GM18502 (cell line): ENCODE measurements around the gene TMEM163.
"Not testable (repeated sequence)": the region's sequence is repeated elsewhere in the genome, so short reads cannot be mapped to it uniquely, and the experiment has no call there.

Source experiments
- ATAC-seq: cut with Tn5 transposase; IDR thresholded peaks from one replicate; pipeline ENCODE4 v1.9.1; 2021; ENCODE audit warnings: mild to moderate bottlenecking; ENCODE audit not compliant: unreplicated experiment, poor library complexity

TMEM163 gene

DNA sequence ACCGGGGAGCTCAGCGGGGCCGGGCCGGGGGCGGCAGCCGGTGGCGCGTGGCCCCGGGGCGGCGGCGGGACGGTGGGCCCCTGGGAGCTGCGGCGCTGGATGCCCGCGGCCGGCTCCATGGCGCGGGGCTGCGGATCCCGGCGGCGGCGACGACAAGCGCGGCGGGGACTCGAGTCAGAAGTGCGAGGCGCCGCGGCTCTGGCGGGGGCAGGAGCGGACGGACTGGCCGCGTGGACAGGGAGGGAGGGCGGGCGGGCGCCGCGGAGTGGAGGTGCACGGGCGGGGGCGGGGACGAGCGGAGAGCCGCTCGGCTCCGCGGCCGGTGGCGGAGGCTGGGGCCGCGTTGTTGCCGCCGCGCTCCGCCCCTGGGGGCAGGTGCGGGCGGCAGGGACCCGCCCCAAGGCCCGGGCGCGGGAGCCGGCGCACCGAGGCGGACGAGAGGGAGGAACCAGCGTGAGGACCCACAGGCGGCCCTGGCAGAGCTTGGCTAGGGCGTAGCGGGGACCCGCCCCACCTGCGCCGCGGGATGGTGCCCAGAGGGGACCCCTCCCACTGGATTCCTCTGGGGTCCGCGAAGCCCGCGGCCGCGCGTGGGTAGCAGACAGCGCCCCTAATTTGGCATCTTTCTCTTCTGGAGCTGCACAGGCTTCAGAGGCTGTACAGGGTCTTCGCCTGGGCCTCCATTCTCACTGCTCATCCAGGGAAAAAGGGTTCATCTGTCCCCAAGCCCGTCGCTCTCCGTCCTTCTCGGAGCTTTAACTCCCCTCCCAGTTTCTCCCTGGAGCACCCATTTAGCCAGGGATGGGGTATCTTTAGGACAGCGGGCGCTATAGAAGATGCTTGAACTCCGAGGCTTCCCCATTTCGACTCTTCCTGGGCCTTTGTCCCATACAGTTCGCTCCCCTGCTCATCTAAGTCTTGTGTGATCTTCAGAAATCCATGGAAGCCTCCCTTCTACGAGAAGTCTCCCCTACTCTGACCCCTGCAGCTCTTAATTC, at the start of gene TMEM163:
TSS of gene TMEM163 (minus strand) at position 184 of the 998 bp plus-strand sequence.
- peak; percentile 73 for ATAC-seq

DNA sequence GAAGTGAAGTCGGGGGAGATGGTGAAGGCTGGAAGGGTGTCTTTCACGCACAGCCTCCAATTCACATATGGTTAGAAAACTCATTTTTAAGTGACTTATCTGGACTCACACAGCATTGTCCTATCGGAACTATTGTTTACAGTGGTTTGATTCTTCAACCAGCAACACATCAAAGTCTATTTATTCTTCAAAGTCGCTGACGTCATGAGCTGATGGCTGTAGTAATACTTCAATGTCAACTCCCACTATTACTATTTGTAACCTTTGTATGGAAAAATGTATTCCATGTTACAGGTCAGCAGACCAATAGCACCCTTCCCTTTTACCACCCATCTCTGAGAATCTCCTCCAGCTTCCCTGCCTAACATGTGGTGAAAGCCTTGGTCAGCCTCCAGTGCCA, 47.8 kb upstream of the TMEM163 start:
- ATAC-seq: no peak

DNA sequence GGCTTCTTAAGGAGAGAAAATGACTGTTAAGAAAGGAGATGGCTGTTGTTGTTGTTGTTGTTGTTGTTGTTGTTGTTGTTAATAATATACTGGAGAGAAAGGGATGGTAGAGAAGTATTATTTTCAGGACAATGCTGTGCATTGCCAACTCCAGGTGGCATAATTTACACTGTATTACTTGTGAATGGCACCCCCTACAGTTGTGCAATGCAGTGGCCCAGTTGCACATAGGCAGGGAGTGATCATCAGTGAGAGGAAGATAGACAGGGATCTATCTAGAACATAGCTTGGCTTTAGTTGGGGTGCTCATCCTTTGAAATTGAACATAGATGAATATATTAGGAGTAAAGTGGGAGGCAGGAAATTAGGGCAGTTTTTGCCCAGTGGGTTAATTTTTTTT, 47.2 kb upstream of the TMEM163 start:
- ATAC-seq: no peak

DNA sequence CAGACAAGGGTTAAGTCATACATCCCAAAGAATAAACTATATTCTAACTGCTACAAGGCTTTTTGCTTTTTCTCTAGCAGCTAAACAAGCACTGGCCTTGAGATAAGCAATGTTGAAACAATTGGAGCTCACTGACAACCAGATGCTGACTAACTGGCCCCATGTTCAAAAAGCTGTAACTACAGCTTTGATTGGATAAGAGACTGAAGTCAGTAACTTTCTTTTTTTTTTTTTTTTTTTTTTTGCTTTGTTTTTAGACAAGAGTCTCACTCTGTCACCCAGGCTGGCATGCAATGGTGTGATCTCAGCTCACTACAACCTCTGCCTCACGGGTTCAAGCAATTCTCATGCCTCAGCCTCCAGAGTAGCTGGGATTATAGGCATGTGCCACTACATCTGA, 45.4 kb upstream of the TMEM163 start:
- no peak for ATAC-seq

DNA sequence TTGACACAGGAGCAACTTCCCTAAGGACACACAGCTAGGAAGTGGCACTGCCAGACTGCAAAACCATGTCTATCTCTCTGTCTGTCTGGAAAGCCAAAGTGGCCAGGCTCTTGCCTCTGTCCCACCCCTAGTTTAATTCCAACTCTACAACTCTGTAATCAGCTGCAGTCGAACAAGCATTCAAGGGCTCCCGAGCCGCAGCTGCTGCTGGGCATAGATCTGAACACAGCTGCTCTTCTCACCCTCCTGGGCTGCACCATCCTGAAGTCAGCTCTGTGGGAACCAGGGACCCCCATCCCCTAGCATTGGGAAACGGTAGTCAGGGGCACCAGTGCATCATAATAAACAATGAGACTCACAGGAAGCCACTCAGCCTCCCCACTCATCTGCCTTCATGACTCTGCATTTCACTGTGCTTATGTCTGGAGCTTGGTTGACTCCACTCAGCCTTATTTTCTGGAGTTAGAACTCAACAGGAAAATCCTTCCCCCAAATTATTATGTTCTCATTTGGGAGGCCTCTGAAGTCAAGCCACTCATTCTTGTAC, 44.4 kb upstream of the TMEM163 start:
- no peak for ATAC-seq

DNA sequence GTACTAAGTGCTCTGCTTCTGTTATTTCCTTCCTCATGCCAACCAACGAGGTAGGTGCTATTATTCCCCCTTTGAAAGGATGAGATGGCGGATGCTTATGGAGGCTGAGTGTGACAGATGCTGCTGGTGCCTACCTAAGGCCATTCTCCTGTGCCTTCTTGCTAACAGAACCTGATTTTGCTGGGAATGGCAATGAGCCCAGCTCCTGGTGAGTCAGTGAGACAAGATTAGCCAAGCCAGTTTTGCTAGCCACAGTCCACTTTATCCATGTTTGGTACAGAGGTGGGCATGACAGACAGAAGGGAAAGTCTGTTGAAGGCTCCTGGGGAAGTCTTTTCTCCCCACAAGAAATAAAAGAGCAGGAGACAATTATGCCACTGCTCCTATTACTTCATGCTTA, 43.7 kb upstream of the TMEM163 start:
- ATAC-seq: no peak

DNA sequence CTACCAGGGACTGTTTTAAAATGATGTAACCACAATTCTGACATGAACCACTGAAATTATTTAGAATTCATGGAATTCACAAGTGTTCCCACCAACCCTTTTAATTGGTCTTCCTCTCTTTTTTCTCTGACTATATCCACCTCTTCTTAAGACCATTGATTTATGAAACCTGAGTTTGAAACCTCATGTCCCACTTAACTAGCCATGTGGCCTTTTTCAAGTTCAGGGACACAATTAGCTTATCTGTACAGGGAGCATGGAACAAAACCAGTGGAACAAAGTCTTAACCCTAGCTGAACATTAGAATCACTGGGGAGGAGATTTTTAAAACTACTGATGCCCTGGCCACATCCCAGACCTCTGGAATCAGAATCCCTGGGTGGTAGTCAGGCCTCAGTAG, 41.6 kb upstream of the TMEM163 start:
- no peak for ATAC-seq

DNA sequence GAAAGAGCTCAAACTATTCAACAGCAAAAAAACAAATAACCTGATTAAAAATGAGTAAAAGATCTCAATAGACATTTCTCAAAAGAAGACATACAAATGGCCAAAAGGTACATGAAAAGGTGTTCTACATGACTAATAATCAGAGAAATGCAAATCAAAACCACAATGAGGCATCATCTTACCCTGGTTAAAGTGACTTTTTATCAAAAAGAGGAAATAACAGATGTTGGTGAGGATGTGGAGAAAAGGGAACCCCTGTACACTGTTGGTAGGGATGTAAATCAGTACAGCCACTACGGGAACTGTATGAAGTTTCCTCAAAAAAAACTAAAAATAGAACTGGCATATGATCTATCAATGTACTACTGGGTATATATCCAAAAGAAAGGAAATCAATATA, 39.8 kb upstream of the TMEM163 start:
- ATAC-seq: peak; percentile 95

DNA sequence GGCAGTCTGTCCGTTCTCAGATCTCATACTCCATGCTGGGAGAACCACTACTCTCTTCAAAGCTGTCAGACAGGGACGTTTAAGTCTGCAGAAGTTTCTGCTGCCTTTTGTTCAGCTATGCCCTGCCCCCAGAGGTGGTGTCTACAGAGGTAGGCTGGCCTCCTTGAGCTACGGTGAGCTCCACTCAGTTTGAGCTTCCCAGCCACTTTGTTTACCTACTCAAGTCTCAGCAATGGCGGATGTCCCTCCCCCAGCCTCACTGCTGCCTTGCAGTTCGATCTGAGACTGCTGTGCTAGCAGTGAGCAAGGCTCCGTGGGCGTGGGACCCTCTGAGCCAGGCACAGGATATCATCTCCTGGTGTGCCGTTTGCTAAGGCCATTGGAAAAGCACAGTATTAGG, 33.2 kb upstream of the TMEM163 start:
- not testable (repeated sequence) for ATAC-seq

DNA sequence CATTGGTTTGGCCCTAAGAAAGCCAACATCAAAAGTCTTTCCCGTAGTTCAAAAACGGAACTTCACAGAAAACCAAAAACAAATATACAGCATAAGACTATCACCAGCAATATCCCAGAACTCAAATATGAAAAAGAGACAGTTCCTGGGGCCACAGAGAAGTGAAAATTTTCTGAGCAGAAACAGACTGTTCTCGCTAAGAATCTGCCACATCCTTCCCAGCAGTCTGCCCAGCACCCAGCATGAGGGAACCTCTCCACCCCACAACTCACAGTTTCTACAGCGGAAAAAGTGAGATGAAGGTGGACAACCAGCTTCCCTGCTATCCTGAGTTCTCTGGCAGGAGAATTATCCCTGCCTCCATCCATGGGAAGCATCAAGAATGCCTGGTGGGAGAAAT, 26.7 kb upstream of the TMEM163 start:
- no peak for ATAC-seq

DNA sequence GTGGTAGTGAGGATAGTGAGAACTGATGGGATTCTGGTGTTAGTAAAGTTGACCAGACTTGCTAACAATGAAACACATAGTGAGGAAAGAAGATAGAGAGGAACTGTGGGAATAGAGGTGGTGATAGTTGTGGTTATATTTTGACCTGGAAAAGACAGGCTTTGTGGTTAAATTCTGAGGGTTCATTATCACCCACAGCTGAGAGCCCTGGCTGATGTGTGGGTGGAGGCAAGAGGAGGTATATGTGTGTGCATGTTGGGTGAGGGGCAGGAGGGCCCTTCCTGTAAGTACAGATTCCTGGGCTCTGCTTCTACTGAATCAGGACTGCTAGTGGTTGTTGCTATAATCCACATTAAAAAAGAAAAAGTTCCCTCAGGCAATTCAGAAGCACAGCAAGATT, 26.2 kb upstream of the TMEM163 start:
- no peak for ATAC-seq

DNA sequence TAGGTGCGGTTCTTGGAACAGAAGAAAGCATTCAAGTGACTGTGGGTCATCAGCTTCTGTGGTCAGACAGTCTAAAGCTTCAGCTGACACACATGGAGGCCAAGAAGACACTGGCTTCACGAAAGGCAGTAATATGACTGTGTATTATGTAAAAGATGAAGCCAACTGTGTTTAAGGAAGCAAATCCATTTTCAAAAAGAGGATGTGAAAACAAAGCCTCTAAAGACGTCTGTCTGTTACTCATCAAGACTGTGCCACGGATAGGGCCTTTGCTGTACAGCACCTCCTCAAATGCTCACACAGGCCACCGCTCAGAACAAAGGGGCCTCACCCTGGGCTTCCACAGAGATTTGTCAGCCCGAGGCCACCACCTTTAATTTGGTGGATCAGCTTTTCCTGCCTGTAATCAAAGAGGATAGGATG, 21.1 kb upstream of the TMEM163 start:
- ATAC-seq: peak; percentile 94

DNA sequence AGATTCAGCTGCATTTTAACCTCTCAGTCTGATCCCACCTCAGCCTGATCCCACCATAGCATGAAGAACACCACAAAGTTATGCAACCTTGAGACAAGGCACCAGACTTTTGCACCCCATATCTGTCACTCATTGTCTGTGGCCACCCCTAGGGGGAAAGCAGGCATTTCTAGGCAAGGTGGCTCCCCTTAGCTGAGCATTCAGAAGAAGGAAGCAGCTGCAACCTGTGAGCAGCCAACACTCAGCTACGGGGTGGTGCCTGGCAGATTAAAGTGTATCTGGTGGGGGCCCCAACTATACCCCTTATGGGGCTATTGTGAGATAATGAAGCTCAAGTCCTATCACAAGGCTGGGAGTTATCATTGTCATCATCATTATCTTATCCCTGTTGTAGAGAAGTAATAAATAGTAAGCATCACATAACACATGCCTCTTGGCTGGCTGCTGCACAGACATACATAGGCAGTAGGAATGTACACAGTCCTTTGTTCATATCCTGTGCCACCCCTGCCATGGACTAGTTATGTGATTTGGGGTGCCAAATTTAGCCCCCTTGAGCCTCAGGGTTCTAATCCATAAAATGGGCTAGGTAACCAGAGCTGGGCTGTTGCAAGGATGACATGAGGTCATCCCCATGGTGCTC, 20.6 kb upstream of the TMEM163 start:
- ATAC-seq: no peak

DNA sequence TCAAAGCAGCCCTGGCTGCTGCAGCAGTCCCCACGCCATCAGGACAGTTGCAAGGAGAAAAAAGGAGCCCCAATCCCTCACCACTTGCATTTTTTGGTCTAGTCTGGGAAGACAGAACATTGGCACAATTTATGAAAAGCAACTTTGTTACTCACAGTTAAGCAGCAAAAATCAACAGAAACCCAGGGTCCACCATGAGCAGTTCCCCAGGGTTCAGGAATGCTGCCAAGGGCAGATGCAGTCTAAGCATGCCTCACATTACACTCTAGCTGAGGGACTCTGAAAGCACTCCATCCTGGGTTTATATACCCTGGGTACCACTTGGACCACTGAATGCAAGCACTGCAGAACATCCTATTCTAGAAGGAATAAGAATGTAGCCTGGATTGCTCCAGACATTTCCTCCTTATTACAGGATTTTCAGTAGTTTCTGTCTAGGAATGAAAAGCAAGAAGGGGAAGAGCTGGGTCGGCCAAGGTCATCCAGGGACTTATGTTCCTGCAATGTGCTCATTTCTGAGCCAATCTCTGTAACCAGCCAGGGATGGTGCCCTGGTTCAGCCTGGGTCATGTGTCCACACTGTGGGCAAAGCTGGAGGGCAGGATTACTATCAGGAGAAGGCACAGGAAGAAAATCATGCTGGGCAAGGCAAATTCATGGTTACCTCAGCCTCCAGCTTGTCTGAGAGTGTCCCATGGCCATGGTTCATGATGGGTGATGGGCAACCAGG, 19.5 kb upstream of the TMEM163 start:
- ATAC-seq: no peak

DNA sequence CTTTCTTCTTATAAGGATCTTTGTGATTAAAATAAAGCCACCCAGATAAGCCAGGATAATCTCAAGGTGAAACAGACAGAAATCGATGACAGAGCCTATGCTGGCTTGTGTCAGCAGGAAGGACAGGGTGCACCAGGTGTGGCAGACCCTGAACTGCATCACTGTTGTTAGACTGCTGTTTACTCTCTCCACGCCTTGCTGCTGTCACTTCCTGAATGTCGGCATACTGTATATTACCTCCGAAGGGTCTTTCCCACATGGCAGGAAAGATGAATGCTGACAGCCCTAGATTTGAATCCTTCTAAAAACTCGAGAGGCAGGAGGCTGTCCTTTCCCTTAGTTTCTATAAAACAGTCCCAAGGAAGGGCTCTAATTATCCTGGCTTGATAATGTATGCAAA, 18.9 kb upstream of the TMEM163 start:
- peak; percentile 22 for ATAC-seq

DNA sequence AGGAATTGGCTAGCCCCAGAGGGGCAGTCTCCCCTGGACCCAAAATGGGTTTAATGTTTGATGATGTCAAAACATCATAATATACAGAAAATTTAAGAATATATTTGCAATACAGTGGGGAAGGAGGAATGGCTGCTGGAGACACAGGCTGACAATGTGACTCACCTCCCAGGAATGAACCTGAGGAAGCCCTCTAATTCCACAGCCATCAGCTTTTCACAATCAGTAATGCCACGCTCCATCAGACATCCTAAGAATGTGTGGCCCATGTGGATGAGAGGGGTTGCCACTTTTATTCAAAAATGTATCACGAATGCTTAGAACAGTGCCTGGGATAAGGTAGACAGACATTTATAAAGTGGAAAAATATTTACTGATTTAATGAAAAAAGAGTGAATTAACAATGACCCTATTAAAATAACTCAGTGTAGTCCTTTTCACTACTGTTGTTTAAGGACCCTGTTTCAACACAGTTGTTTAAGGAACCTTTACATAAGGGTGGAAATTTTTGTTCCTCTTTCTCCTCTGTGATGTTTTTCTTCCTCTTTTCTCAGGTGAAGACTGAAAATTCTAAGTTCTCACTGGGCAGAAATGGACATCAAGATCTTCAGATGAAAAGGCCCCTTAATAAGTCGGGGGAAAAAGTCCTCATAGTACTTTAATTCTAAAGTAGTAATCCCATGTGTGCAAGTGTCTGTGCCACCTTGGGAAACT, 17.5 kb upstream of the TMEM163 start:
- no peak for ATAC-seq

DNA sequence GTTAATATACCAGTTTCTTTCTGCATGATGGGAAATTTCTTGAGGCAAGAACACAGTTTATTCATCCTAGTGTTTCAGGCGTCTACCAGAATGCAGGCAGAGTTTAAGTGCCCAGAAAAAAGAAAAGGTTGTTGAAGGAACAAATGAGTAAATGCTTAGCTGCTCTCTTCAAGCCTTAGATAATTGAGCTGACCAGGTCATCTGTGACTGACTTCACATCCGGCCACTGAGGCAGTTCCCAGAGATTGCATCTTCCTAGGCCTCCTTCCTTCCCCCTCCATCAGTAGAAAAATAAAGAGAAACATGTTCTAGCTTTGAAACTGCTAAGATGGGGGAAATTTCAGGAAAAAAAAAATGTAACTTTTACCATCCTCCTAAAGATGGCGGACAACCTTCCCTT, 9.4 kb upstream of the TMEM163 start:
- ATAC-seq: no peak

DNA sequence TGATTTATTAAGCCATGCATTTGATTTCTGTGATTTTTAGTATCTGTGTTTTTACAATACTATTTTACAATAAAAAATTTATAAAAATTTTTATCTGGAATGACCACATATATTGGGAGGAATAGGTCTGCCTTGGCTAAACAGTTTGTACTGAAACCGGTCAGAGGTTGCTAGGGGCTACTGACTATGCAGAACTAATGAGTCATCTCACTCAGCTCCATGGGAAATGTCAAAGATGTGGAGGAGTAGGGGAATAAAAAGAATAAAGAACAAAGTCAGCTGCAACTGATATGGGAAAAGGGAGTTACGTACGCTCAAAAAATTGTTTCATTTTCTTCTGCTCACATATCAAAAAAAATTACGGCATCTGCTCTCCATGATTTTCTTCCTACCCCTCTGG, 8.6 kb upstream of the TMEM163 start:
- ATAC-seq: no peak

DNA sequence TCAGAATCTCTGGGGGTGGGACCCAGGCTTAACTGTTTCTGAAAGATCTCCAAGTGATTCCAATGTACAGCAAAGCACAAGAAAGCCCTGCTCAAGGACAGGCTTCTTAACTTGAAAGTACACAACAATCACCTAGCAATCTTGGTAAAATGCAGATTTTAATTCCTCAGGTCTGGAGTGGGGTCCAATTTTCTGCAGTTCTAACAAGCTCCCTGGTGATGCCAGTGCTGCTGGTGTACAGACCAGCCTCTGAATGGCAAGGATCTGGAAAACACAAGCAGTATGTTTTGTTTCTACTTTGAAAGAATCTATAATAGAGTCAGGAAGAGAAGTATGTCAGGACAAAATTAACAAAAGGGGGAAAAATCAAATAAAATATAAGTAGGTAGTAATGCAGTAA, 7.8 kb upstream of the TMEM163 start:
- no peak for ATAC-seq

DNA sequence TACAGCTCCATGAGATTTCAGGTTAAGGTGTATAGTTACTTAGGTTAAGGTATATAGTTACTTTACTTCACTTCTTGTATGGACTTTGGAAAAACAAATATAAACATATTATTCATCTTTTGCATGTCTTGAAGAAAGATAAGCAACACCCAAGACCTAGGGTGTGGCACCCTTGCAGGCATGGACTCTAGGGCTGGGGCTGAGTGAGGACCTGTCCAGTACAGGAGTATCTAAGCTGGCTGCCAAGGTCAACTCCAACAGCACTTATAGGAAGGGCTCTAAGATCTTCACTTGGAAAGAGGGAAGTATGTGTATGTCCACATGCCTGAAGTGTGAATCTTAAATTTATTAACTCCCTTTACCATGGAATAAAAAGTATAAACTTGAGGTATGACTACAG, 7.1 kb upstream of the TMEM163 start:
- ATAC-seq: no peak
